ENCODE measurements around the gene TOP2A.

Gene TOP2A

DNA sequence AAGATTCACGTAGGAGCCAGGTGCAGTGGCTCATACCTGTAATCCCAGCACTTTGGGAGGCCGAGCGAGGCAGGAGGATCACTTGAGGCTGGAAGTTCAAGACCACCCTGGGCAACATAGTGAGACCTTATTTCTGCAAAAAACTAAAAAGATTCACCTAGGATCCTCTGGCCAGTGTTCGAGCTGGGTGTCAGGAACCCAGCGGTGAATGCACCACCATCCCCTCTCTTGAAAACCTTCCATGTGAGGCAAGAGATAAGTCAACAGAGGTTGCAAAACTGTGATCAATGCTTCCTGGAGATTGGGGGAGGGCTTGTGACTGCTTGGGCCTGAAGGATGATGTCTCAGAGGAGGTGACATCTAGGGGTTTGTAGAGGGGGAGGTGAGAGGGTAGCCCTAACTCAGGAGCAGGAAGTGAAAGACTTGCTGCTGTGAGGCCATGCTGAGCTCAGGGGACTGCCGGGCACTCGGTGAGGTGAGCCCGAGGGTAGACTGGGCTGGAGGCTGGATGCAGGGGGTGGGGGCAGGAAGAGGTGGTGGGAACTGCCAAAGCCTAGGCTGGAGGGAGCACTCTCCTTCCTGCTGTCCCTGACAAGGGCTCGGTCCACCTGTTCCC is 64.8 kb downstream of the TOP2A start:
- Histone ChIP-seq H3K4me1 (ENCODE audit: low read depth, poor library complexity, severe bottlenecking) (peaks cover 15% of the 10 kb centered on the region), H3K27ac (peak overlapping the region; percentile 22; the same call in 1 of the 2 replicates), H3K4me2 (no peak overlapping the region)

DNA sequence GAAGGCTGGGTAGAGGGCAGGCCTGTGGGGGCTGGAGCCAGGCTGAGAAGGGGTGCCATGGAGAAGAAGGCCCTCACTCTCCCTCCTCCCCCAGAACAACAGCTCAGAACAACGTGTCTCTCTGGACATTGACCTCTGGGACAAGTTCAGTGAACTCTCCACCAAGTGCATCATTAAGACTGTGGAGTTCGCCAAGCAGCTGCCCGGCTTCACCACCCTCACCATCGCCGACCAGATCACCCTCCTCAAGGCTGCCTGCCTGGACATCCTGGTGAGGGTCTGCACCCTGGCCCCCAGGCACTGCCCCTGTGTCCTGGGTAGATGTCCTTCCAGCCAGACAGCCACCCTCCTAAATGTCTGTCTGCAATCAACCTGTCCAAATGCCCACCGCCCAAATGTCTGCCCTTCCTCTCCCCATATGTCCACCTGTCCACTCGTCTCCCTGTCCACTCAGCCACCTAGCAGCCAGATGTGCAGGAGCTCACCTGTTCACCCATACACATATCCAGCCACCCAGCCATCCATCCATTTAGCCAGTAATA is 65.4 kb downstream of the TOP2A start:
- Histone ChIP-seq H3K27ac (no peak overlapping the region), H3K4me1 (ENCODE audit: low read depth, poor library complexity, severe bottlenecking) (peaks cover 16% of the 10 kb centered on the region), H3K4me3 (IDR thresholded peaks at IDR 0.05; ENCODE audit: insufficient read depth, low read depth, low read length) (no peak overlapping the region), H3K9ac (no peak overlapping the region), H3K79me2 (ENCODE audit: insufficient read depth, low read depth) (peaks cover 15% of the 10 kb centered on the region; the same call in 1 of the 2 replicates), H4K20me1 (ENCODE audit: insufficient read depth) (0 out of 2 replicates have a peak, but pooled peaks cover 3% of the 10 kb centered on the region), H3K27me3 (ENCODE audit: insufficient read depth, low read depth) (no peaks in the 10 kb centered on the region), H3K4me2 (no peak overlapping the region), H3K36me3 (ENCODE audit: insufficient read depth) (peaks cover 8% of the 10 kb centered on the region; the same call in 1 of the 2 replicates), H2AFZ (ENCODE audit: low read depth) (no peak overlapping the region)
- TF ChIP-seq, protein P1, sequence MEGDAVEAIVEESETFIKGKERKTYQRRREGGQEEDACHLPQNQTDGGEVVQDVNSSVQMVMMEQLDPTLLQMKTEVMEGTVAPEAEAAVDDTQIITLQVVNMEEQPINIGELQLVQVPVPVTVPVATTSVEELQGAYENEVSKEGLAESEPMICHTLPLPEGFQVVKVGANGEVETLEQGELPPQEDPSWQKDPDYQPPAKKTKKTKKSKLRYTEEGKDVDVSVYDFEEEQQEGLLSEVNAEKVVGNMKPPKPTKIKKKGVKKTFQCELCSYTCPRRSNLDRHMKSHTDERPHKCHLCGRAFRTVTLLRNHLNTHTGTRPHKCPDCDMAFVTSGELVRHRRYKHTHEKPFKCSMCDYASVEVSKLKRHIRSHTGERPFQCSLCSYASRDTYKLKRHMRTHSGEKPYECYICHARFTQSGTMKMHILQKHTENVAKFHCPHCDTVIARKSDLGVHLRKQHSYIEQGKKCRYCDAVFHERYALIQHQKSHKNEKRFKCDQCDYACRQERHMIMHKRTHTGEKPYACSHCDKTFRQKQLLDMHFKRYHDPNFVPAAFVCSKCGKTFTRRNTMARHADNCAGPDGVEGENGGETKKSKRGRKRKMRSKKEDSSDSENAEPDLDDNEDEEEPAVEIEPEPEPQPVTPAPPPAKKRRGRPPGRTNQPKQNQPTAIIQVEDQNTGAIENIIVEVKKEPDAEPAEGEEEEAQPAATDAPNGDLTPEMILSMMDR (conservative IDR thresholded peaks at IDR 0.05; ENCODE audit: low read depth, low read length) = no peak

More for the DNA sequence above, 64.8 kb downstream of the TOP2A start:
- TF ChIP-seq, protein P1 (conservative IDR thresholded peaks at IDR 0.05; ENCODE audit: low read depth, low read length) = no peak
- Histone ChIP-seq H3K27me3 (ENCODE audit: insufficient read depth, low read depth) (no peaks in the 10 kb centered on the region), H3K4me3 (IDR thresholded peaks at IDR 0.05; ENCODE audit: insufficient read depth, low read depth, low read length) (no peak overlapping the region), H2AFZ (ENCODE audit: low read depth) (no peak overlapping the region), H3K79me2 (ENCODE audit: insufficient read depth, low read depth) (peaks cover 13% of the 10 kb centered on the region; the same call in 1 of the 2 replicates), H3K36me3 (ENCODE audit: insufficient read depth) (peaks cover 8% of the 10 kb centered on the region; the same call in 1 of the 2 replicates), H3K9ac (no peak overlapping the region), H4K20me1 (ENCODE audit: insufficient read depth) (0 out of 2 replicates have a peak, but pooled peaks cover 3% of the 10 kb centered on the region)

DNA sequence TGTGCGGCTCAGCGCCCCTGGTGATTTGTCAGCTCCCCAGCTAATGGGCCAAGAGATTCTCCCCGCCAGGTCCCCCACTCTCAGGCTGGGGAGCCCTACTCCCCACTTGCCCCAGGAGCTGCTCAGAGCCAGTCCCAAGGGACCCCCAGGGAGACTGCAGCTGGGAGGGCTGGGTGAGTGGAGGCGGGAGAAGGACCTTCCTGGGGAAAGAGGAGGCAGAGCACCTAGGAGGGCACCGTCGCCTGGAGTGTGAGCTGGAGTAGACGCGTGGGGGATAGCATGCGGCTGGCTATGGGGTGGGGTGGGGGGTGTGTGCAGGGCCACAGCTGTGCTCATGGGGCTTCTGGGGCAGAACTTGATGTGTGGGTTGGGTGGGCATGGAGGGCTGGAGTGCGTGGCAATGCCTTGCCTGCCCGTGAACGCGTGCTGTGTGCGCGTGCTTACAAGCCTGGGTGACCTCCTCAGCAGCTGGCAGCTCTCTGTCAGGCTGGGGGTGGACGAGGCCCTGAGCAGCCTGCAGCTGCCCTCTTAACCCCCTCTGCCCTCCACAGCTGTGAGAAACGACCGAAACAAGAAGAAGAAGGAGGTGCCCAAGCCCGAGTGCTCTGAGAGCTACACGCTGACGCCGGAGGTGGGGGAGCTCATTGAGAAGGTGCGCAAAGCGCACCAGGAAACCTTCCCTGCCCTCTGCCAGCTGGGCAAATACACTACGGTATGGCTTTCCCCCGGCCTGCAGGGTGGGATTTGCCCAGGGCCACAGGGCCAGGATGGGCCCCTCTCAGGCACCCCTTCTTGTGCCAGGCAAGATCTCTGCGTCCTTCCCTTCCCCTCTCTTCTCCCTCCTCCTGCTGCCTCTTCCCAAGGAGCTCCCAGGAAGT is 66.1 kb downstream of the TOP2A start:
- Histone ChIP-seq H3K27me3 (ENCODE audit: insufficient read depth, low read depth) (no peaks in the 10 kb centered on the region), H3K4me3 (IDR thresholded peaks at IDR 0.05; ENCODE audit: insufficient read depth, low read depth, low read length) (no peak overlapping the region), H3K27ac (no peak overlapping the region), H3K79me2 (ENCODE audit: insufficient read depth, low read depth) (peaks cover 22% of the 10 kb centered on the region; the same call in 1 of the 2 replicates), H3K36me3 (ENCODE audit: insufficient read depth) (peaks cover 8% of the 10 kb centered on the region; the same call in 1 of the 2 replicates), H3K4me1 (ENCODE audit: low read depth, poor library complexity, severe bottlenecking) (peaks cover 20% of the 10 kb centered on the region), H4K20me1 (ENCODE audit: insufficient read depth) (0 out of 2 replicates have a peak, but pooled peaks cover 3% of the 10 kb centered on the region), H2AFZ (ENCODE audit: low read depth) (no peak overlapping the region), H3K4me2 (no peak overlapping the region), H3K9ac (no peak overlapping the region)
- TF ChIP-seq, protein P1 (conservative IDR thresholded peaks at IDR 0.05; ENCODE audit: low read depth, low read length) = no peak

DNA sequence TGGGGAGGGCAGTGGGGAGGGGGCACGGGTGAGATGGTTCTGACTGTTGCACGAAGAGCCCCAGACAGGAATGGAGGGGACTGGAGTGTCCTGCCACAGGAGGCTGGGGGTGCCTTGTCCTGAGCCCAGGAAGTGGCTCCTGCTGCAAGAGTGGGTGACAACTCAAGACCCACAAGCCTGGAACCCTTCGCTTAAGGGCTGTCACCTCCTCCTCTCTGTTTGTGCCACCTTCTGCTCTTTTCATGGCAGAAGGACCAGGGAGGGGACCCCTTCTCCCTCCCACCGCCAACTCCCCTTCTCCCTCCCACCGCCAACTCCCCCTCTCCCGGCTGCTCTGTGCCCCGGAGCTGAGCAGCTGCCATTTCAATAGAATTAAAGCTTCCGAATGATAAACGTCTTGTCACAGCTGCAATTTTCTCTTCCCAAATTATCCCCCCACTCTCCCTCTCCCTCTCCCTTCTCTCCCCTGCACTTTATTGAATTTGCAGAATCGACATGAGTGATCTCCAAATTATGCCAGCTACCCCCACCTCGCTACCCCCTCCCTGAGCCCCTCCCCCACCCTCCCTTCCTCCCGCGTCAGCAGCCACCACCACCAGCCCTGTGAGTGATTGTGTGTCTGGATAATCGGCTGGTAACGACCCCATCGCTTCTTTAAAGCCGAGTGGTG is 66.9 kb downstream of the TOP2A start:
- H3K4me3 ChIP-seq (IDR thresholded peaks at IDR 0.05; ENCODE audit: insufficient read depth, low read depth, low read length) = no peak overlapping the region
- TF ChIP-seq, protein P1 (conservative IDR thresholded peaks at IDR 0.05; ENCODE audit: low read depth, low read length) = no peak
- H2AFZ ChIP-seq (ENCODE audit: low read depth) = no peak overlapping the region
- no peak overlapping the region for H3K27ac ChIP-seq
- H4K20me1 ChIP-seq (ENCODE audit: insufficient read depth) = peaks cover 4% of the 10 kb centered on the region; the same call in 1 of the 2 replicates
- H3K4me2 ChIP-seq = no peak overlapping the region
- no peaks in the 10 kb centered on the region for H3K27me3 ChIP-seq (ENCODE audit: insufficient read depth, low read depth)
- H3K9ac ChIP-seq = no peak overlapping the region
- peaks cover 8% of the 10 kb centered on the region; the same call in 1 of the 2 replicates for H3K36me3 ChIP-seq (ENCODE audit: insufficient read depth)
- H3K79me2 ChIP-seq (ENCODE audit: insufficient read depth, low read depth) = peaks cover 30% of the 10 kb centered on the region; the same call in 1 of the 2 replicates
- peaks cover 24% of the 10 kb centered on the region for H3K4me1 ChIP-seq (ENCODE audit: low read depth, poor library complexity, severe bottlenecking)

Measured in KMS-11 (cell line).